PFSK-1 (cell line): ENCODE data around the gene PMFBP1.

ENCODE experiments used
- FOXP2 ChIP-seq: optimal IDR thresholded peaks from 2 replicates; pipeline ENCODE3; 2011; ENCODE audit warnings: borderline replicate concordance, control low read depth, inconsistent platforms; ENCODE audit not compliant: insufficient read depth; ENCODE audit errors: extremely low read length, extremely low read depth
- POLR2AphosphoS5 ChIP-seq: IDR thresholded peaks from 2 replicates; pipeline ENCODE4 v1.6.1; 2012; ENCODE audit warnings: low read depth, mild to moderate bottlenecking, control low read depth, low read length, moderate library complexity
- REST ChIP-seq, 2 experiments: IDR thresholded peaks; 2 replicates each; pipeline versions ENCODE4 v1.6.1 to v1.8.0; 2011 to 2012; ENCODE audit warnings: low read depth in 2 of 2, low read length in 2 of 2, control low read depth in 1 of 2, inconsistent platforms in 1 of 2, mild to moderate bottlenecking in 1 of 2, moderate library complexity in 1 of 2; ENCODE audit not compliant: insufficient read depth in 1 of 2
- SIN3A ChIP-seq: IDR thresholded peaks from 2 replicates; pipeline ENCODE4 v1.6.1; 2012; ENCODE audit warnings: mild to moderate bottlenecking, low read length, moderate library complexity, borderline replicate concordance; ENCODE audit not compliant: insufficient read depth
- TAF1 ChIP-seq: IDR thresholded peaks from 2 replicates; pipeline ENCODE4 v1.6.1; 2012; ENCODE audit warnings: low read length, control low read depth, borderline replicate concordance; ENCODE audit not compliant: insufficient read depth

- no peak for TF ChIP-seq POLR2AphosphoS5
- TF ChIP-seq TAF1 = no peak
- no peak for TF ChIP-seq REST (IDR thresholded peaks at IDR 0.05; ENCODE audit: insufficient read depth in 1 of 2, low read depth in 2 of 2, low read length in 2 of 2)
- no peak for TF ChIP-seq SIN3A
- TF ChIP-seq FOXP2 = no peak
Measured at GRCh38 chr16:72124148-72124547, 47.8 kb downstream of the PMFBP1 start.
